ENCODE measurements around the gene PARVA.

PARVA gene

GRCh38 chr11:12544986-12545775 lies 167.8 kb downstream of the PARVA start:
- no peaks in the 10 kb centered on the region for H3K36me3 ChIP-seq (ENCODE audit: insufficient read depth, low read length)
- no peak overlapping the region for H3K4me3 ChIP-seq (ENCODE audit: low read length)
- H3K27me3 ChIP-seq (ENCODE audit: insufficient read depth, low read length): no peaks in the 10 kb centered on the region
- no peak overlapping the region for H2AFZ ChIP-seq (ENCODE audit: low read depth, low read length)
- H3K4me1 ChIP-seq (ENCODE audit: insufficient read depth, low read length): no peaks in the 10 kb centered on the region
- no peaks in the 10 kb centered on the region for H3K9me3 ChIP-seq (ENCODE audit: low read length)

DNA sequence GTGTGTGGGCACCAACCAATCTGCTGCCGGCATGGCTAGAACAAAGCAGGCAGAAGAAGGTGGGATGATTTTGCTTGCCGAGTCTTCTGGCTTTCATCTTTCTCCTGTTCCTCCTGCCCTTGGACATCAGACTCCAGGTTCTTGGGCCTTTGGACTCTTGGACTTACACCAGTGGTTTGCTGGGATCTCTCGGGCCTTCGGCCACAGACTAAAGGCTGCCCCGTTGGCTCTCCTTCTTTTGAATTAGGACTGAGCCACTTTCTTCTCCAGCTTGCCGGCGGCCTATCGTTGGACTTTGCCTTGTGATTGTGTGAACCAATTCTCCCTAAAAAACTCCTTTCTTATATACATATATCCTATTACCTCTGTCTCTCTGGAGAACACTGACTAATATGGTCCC lies 168.8 kb downstream of the PARVA start:
- Histone ChIP-seq H3K9me3 (ENCODE audit: low read length) (no peaks in the 10 kb centered on the region), H3K4me1 (ENCODE audit: insufficient read depth, low read length) (no peaks in the 10 kb centered on the region), H2AFZ (ENCODE audit: low read depth, low read length) (no peak overlapping the region), H3K27me3 (ENCODE audit: insufficient read depth, low read length) (no peaks in the 10 kb centered on the region), H3K36me3 (ENCODE audit: insufficient read depth, low read length) (no peaks in the 10 kb centered on the region), H3K4me3 (ENCODE audit: low read length) (no peak overlapping the region)

DNA sequence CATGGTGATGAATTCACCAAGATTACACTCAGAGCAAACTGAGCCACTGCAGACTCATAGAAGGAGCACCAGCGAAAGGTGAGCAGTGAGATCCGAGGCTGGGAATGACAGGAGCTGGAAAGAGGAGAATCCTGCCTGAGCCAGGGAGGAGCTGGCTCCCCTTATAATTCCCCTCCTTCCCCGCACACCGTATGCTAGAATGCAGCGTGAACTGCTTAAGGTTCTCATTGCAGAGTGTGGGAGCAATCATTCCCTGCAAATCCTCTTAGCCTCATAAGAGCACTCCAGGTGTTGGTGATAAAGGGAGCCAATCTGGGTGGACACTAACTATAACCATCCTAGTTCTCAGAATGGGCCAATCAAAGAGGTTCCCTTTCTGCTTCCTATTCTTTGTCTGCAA lies 169.3 kb downstream of the PARVA start:
- H3K4me3 ChIP-seq (ENCODE audit: low read length): no peak overlapping the region
- no peaks in the 10 kb centered on the region for H3K9me3 ChIP-seq (ENCODE audit: low read length)
- no peaks in the 10 kb centered on the region for H3K27me3 ChIP-seq (ENCODE audit: insufficient read depth, low read length)
- H3K4me1 ChIP-seq (ENCODE audit: insufficient read depth, low read length): no peaks in the 10 kb centered on the region
- no peaks in the 10 kb centered on the region for H3K36me3 ChIP-seq (ENCODE audit: insufficient read depth, low read length)
- no peak overlapping the region for H2AFZ ChIP-seq (ENCODE audit: low read depth, low read length)

GRCh38 chr11:12547953-12548650 lies 170.7 kb downstream of the PARVA start:
- Histone ChIP-seq H3K27me3 (ENCODE audit: insufficient read depth, low read length) (no peaks in the 10 kb centered on the region), H3K4me3 (ENCODE audit: low read length) (no peak overlapping the region), H3K9me3 (ENCODE audit: low read length) (no peaks in the 10 kb centered on the region), H2AFZ (ENCODE audit: low read depth, low read length) (no peak overlapping the region), H3K4me1 (ENCODE audit: insufficient read depth, low read length) (no peaks in the 10 kb centered on the region), H3K36me3 (ENCODE audit: insufficient read depth, low read length) (no peaks in the 10 kb centered on the region)

DNA sequence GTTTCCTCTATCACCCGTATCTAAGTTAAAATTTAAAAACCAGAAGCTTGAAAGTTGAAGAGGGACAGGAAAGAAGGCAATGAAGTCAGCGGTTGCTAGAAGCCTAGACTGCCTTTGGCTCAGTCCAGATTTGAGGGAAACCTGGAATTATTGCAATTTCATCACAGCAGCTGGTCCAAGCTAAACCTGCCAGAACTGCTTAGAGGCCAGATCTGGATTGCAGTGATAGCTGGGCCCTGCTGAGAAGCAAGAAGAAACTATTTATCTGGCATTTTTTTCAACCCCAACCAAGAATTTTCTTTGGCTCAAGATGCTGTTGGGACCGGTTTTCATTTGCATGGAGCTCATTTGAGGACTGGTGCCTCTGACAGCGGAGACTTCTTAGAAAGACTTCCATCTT lies 175.3 kb downstream of the PARVA start:
- H3K36me3 ChIP-seq (ENCODE audit: insufficient read depth, low read length): no peaks in the 10 kb centered on the region
- H3K4me1 ChIP-seq (ENCODE audit: insufficient read depth, low read length): no peaks in the 10 kb centered on the region
- no peaks in the 10 kb centered on the region for H3K27me3 ChIP-seq (ENCODE audit: insufficient read depth, low read length)
- H3K9me3 ChIP-seq (ENCODE audit: low read length): no peaks in the 10 kb centered on the region
- H3K4me3 ChIP-seq (ENCODE audit: low read length): no peak overlapping the region
- H2AFZ ChIP-seq (ENCODE audit: low read depth, low read length): no peak overlapping the region

DNA sequence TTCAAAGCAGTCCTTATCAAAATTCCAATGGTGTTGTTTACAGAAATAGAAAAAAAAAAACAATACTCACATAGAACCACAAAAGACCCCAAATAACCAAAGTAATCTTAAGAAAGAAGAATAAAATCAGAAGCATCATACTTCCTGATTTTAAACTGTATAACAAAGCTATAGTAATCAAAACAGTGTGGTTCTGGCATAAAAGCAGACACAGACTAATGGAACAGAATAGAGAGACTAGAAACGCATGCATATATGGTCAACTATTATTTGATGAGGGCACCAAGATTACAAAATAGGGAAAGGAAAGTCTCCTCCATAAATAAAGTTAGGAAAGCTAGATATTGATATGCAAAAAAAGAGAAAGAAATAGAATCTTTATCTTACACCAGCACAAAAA lies 176.8 kb downstream of the PARVA start:
- no peak overlapping the region for H3K4me3 ChIP-seq (ENCODE audit: low read length)

DNA sequence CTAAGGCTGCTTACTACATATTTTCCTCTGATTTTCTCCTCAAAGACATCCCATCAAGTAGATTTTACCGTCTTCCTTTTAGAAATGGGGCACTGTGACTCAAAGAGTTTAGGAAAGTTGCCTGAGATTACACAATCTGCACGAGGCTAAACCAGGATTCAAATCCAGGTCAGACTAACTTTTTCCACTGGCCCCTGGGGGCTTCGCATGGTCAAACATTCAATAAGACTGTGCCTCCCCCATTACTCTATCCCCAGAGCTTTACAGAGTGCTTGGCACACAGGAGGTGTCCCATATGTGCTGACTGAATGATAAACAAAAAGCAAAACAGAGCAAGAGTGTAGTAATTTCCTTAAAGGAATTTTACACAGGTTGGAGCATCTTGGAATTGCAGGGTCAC lies 178.8 kb downstream of the PARVA start:
- Histone ChIP-seq H3K36me3 (ENCODE audit: insufficient read depth, low read length) (no peaks in the 10 kb centered on the region), H3K27me3 (ENCODE audit: insufficient read depth, low read length) (peaks cover 2% of the 10 kb centered on the region), H3K4me3 (ENCODE audit: low read length) (no peak overlapping the region), H3K9me3 (ENCODE audit: low read length) (peaks cover 3% of the 10 kb centered on the region), H3K4me1 (ENCODE audit: insufficient read depth, low read length) (no peaks in the 10 kb centered on the region), H2AFZ (ENCODE audit: low read depth, low read length) (no peak overlapping the region)

More for the DNA sequence above, 176.8 kb downstream of the PARVA start:
- peaks cover 2% of the 10 kb centered on the region for H3K27me3 ChIP-seq (ENCODE audit: insufficient read depth, low read length)
- peaks cover 3% of the 10 kb centered on the region for H3K9me3 ChIP-seq (ENCODE audit: low read length)
- H3K36me3 ChIP-seq (ENCODE audit: insufficient read depth, low read length): no peaks in the 10 kb centered on the region
- H2AFZ ChIP-seq (ENCODE audit: low read depth, low read length): no peak overlapping the region
- no peaks in the 10 kb centered on the region for H3K4me1 ChIP-seq (ENCODE audit: insufficient read depth, low read length)

DNA sequence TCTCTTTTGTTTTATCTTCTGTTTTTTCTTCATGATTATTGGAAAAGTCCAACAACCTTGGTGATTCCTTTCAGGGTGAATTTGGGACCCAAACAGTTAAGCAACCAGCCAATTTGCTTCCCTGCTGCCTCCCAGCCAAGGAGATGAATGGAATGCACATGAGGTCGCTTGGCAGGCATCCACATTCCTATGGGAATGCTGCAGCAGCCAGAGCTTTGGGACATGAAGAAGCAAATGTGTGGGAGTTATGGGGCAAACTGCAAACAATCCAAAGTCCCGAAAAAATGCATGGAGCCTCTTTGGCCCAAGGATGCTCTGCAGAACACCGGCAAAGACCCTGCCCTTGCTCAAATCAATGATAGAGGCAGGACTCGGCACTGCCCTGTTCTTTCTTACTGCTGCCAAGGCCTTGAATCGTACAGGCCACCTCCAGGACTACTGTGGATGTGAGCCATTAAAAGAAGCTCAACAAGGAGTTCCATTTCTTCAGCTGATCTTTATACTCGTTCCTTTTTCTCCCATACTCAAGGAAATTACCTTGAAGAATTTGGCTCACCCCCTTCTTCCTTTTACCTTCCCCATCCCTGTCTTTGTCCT lies 179.5 kb downstream of the PARVA start:
- Histone ChIP-seq H3K4me3 (ENCODE audit: low read length) (no peak overlapping the region), H3K27me3 (ENCODE audit: insufficient read depth, low read length) (peaks cover 2% of the 10 kb centered on the region), H3K9me3 (ENCODE audit: low read length) (peaks cover 3% of the 10 kb centered on the region), H2AFZ (ENCODE audit: low read depth, low read length) (no peak overlapping the region), H3K4me1 (ENCODE audit: insufficient read depth, low read length) (no peaks in the 10 kb centered on the region), H3K36me3 (ENCODE audit: insufficient read depth, low read length) (no peaks in the 10 kb centered on the region)

DNA sequence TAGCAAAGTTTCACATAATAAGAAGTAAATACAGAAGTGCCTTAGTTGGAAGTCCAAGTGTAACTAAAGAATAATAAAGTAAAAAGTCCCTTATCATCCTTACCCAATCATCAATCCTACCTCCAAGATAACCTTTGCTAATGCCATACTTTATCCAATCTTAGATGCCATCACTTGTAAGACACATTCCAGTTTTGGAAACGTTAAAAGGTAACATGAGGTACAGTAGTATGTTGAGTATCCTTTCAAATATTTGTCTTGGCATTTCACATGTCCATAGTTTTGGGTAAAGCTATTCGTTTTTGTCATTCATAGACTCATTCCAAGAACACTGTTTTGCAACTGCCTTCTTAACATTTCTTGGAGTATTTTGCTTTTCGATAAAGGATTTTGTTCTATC lies 181.6 kb downstream of the PARVA start:
- H2AFZ ChIP-seq (ENCODE audit: low read depth, low read length): no peak overlapping the region
- H3K9me3 ChIP-seq (ENCODE audit: low read length): peaks cover 3% of the 10 kb centered on the region
- H3K4me1 ChIP-seq (ENCODE audit: insufficient read depth, low read length): no peaks in the 10 kb centered on the region

GRCh38 chr11:12560362-12560761 lies 183.0 kb downstream of the PARVA start:
- H3K27me3 ChIP-seq (ENCODE audit: insufficient read depth, low read length): peaks cover 2% of the 10 kb centered on the region
- H3K36me3 ChIP-seq (ENCODE audit: insufficient read depth, low read length): no peaks in the 10 kb centered on the region
- no peaks in the 10 kb centered on the region for H3K4me1 ChIP-seq (ENCODE audit: insufficient read depth, low read length)
- H3K4me3 ChIP-seq (ENCODE audit: low read length): no peak overlapping the region
- H3K9me3 ChIP-seq (ENCODE audit: low read length): peaks cover 3% of the 10 kb centered on the region
- no peak overlapping the region for H2AFZ ChIP-seq (ENCODE audit: low read depth, low read length)

More for the DNA sequence above, 181.6 kb downstream of the PARVA start:
- no peak overlapping the region for H3K4me3 ChIP-seq (ENCODE audit: low read length)
- peaks cover 2% of the 10 kb centered on the region for H3K27me3 ChIP-seq (ENCODE audit: insufficient read depth, low read length)
- no peaks in the 10 kb centered on the region for H3K36me3 ChIP-seq (ENCODE audit: insufficient read depth, low read length)

DNA sequence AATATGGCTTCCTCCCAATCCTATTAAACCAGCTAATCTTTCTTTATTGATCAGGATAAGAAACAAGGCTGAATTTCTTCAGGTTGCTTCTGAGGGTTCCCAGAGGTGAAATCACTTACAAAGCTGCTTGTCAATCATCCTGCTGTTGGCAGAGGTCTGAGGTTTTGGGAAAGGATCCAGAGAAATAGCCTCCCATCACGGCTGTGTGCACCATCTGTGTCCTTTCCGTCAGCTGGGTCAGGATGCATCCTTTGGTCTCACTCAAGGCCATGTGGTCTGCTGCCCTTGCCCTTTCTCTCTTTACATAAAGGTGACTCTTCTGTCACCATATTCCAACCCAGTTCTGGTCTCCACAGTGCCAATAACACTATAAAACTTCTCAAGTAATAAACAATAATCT lies 183.5 kb downstream of the PARVA start:
- H3K27me3 ChIP-seq (ENCODE audit: insufficient read depth, low read length): peaks cover 2% of the 10 kb centered on the region
- H2AFZ ChIP-seq (ENCODE audit: low read depth, low read length): no peak overlapping the region
- H3K4me3 ChIP-seq (ENCODE audit: low read length): no peak overlapping the region
- H3K4me1 ChIP-seq (ENCODE audit: insufficient read depth, low read length): no peaks in the 10 kb centered on the region
- peaks cover 3% of the 10 kb centered on the region for H3K9me3 ChIP-seq (ENCODE audit: low read length)
- no peaks in the 10 kb centered on the region for H3K36me3 ChIP-seq (ENCODE audit: insufficient read depth, low read length)

DNA sequence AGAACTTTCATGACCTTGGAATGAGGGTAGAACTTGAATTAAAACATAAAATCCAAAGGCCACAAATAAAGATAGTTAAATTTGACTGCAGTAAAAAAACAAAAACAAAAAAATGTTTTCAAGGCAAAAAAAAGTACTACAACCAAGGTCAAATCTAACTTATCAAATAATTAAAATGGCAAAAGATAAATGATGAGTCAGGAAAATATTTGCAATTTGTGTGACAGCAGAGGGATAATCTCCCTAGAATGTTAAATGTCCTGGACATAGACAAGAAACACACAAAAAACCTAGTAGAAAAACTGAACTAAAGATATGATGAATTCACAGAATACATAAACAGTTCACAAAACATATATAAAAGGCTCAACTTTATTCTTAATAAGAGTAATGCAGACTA lies 186.6 kb downstream of the PARVA start:
- Histone ChIP-seq H3K4me1 (ENCODE audit: insufficient read depth, low read length) (no peaks in the 10 kb centered on the region), H2AFZ (ENCODE audit: low read depth, low read length) (no peak overlapping the region), H3K27me3 (ENCODE audit: insufficient read depth, low read length) (no peaks in the 10 kb centered on the region), H3K9me3 (ENCODE audit: low read length) (no peaks in the 10 kb centered on the region), H3K4me3 (ENCODE audit: low read length) (no peak overlapping the region), H3K36me3 (ENCODE audit: insufficient read depth, low read length) (no peaks in the 10 kb centered on the region)

GRCh38 chr11:12565406-12565805 lies 188.0 kb downstream of the PARVA start:
- H3K4me3 ChIP-seq (ENCODE audit: low read length): no peak overlapping the region
- H2AFZ ChIP-seq (ENCODE audit: low read depth, low read length): no peak overlapping the region
- no peaks in the 10 kb centered on the region for H3K4me1 ChIP-seq (ENCODE audit: insufficient read depth, low read length)
- no peaks in the 10 kb centered on the region for H3K9me3 ChIP-seq (ENCODE audit: low read length)
- no peaks in the 10 kb centered on the region for H3K36me3 ChIP-seq (ENCODE audit: insufficient read depth, low read length)
- H3K27me3 ChIP-seq (ENCODE audit: insufficient read depth, low read length): no peaks in the 10 kb centered on the region
